HepG2 (cell line): ENCODE measurements around the gene CNPY1.

Experiments used
- FOSL2 ChIP-seq: sonication (generic); formaldehyde crosslinking; IDR thresholded peaks from 2 replicates; pipeline ENCODE4 v1.4.0; 2020; ENCODE audit warnings: missing genetic modification reagents
- KAT8 ChIP-seq: IDR thresholded peaks from 2 replicates; pipeline ENCODE4 v1.6.1; 2016; ENCODE audit warnings: missing genetic modification reagents, missing compliant biosample characterization
- MIER2 ChIP-seq: IDR thresholded peaks from 2 replicates; pipeline ENCODE4 v1.6.1; 2016; ENCODE audit warnings: missing biosample characterization, missing genetic modification reagents
- NFIC ChIP-seq: IDR thresholded peaks from 2 replicates; pipeline ENCODE4 v1.6.1; 2012; ENCODE audit warnings: mild to moderate bottlenecking, low read length, inconsistent platforms
- NPAS2 ChIP-seq: sonication (generic); formaldehyde crosslinking; IDR thresholded peaks from 2 replicates; pipeline ENCODE4 v1.8.0; 2022; ENCODE audit warnings: mild to moderate bottlenecking, missing genetic modification reagents, borderline replicate concordance
- PRMT3 ChIP-seq: sonication (generic); formaldehyde crosslinking; IDR thresholded peaks from 2 replicates; pipeline ENCODE4 v1.8.1; 2022; ENCODE audit warnings: low read depth, mild to moderate bottlenecking, moderate library complexity, missing genetic modification reagents, borderline replicate concordance
- RFX1 ChIP-seq: fragments of 450-650 bp; IDR thresholded peaks from 2 replicates; pipeline ENCODE4 v1.6.1; 2017
- ZNF33A ChIP-seq: sonication (generic); formaldehyde crosslinking; IDR thresholded peaks from 2 replicates; pipeline ENCODE4 v1.5.1; 2020; ENCODE audit warnings: missing genetic modification reagents, mild to moderate bottlenecking, moderate library complexity, borderline replicate concordance
- TF ChIP-seq, protein P1 (sequence below), 2 experiments: sonication (generic) in 1 of 2; formaldehyde crosslinking in 1 of 2; IDR thresholded peaks; 2 replicates each; pipeline versions ENCODE4 v1.4.0 to v1.6.1; 2018 to 2020; ENCODE audit warnings: missing genetic modification reagents in 2 of 2, borderline replicate concordance in 1 of 2, low read depth in 1 of 2, mild to moderate bottlenecking in 1 of 2, missing biosample characterization in 1 of 2
- TF ChIP-seq, protein P2 (sequence below): sonication (generic); formaldehyde crosslinking; IDR thresholded peaks from 2 replicates; pipeline ENCODE4 v1.5.0; 2020; ENCODE audit warnings: mild to moderate bottlenecking, missing genetic modification reagents, moderate library complexity
- TF ChIP-seq, protein P3 (sequence below): sonication (generic); formaldehyde crosslinking; IDR thresholded peaks from 2 replicates; pipeline ENCODE4 v1.5.0; 2020; ENCODE audit warnings: missing genetic modification reagents
- TF ChIP-seq, protein P4 (sequence below): sonication (generic); formaldehyde crosslinking; IDR thresholded peaks from 2 replicates; pipeline ENCODE4 v1.4.0; 2020; ENCODE audit warnings: missing genetic modification reagents

DNA sequence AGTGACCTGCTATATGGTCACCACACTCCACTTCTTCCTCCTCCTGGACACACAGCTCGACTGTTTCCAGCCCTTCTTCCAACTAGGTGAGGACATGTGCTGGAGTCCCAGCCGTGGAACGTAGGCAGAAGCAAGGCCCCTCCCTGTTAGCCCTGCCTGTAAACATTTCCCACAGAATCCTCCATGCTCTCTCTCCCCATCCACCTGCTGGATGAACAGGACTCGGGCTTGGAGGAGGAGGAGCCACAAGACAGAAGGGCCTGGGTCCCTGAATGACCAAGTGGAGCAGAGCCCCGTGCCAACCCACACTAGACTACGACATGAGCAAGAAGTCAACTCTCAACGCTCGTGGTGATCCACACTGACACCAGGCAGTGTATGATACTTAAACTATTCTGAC, 9.9 kb downstream of the CNPY1 start:
- TF ChIP-seq, protein P1, sequence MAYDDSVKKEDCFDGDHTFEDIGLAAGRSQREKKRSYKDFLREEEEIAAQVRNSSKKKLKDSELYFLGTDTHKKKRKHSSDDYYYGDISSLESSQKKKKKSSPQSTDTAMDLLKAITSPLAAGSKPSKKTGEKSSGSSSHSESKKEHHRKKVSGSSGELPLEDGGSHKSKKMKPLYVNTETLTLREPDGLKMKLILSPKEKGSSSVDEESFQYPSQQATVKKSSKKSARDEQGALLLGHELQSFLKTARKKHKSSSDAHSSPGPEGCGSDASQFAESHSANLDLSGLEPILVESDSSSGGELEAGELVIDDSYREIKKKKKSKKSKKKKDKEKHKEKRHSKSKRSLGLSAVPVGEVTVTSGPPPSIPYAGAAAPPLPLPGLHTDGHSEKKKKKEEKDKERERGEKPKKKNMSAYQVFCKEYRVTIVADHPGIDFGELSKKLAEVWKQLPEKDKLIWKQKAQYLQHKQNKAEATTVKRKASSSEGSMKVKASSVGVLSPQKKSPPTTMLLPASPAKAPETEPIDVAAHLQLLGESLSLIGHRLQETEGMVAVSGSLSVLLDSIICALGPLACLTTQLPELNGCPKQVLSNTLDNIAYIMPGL (CRISPR knock-in tag; IDR thresholded peaks at IDR 0.05; ENCODE audit: borderline replicate concordance in 1 of 2, low read depth in 1 of 2) = no peak
- no peak for TF ChIP-seq RFX1
- TF ChIP-seq ZNF33A = no peak
- TF ChIP-seq FOSL2 (CRISPR knock-in tag) = no peak
- TF ChIP-seq KAT8 (CRISPR knock-in tag) = no peak
- TF ChIP-seq, protein P2, sequence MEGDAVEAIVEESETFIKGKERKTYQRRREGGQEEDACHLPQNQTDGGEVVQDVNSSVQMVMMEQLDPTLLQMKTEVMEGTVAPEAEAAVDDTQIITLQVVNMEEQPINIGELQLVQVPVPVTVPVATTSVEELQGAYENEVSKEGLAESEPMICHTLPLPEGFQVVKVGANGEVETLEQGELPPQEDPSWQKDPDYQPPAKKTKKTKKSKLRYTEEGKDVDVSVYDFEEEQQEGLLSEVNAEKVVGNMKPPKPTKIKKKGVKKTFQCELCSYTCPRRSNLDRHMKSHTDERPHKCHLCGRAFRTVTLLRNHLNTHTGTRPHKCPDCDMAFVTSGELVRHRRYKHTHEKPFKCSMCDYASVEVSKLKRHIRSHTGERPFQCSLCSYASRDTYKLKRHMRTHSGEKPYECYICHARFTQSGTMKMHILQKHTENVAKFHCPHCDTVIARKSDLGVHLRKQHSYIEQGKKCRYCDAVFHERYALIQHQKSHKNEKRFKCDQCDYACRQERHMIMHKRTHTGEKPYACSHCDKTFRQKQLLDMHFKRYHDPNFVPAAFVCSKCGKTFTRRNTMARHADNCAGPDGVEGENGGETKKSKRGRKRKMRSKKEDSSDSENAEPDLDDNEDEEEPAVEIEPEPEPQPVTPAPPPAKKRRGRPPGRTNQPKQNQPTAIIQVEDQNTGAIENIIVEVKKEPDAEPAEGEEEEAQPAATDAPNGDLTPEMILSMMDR = no peak
- TF ChIP-seq MIER2 (CRISPR knock-in tag) = no peak
- no peak for TF ChIP-seq NPAS2 (CRISPR knock-in tag)
- no peak for TF ChIP-seq NFIC
- no peak for TF ChIP-seq PRMT3
- TF ChIP-seq, protein P3, sequence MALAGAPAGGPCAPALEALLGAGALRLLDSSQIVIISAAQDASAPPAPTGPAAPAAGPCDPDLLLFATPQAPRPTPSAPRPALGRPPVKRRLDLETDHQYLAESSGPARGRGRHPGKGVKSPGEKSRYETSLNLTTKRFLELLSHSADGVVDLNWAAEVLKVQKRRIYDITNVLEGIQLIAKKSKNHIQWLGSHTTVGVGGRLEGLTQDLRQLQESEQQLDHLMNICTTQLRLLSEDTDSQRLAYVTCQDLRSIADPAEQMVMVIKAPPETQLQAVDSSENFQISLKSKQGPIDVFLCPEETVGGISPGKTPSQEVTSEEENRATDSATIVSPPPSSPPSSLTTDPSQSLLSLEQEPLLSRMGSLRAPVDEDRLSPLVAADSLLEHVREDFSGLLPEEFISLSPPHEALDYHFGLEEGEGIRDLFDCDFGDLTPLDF (CRISPR knock-in tag) = no peak
- TF ChIP-seq, protein P4, sequence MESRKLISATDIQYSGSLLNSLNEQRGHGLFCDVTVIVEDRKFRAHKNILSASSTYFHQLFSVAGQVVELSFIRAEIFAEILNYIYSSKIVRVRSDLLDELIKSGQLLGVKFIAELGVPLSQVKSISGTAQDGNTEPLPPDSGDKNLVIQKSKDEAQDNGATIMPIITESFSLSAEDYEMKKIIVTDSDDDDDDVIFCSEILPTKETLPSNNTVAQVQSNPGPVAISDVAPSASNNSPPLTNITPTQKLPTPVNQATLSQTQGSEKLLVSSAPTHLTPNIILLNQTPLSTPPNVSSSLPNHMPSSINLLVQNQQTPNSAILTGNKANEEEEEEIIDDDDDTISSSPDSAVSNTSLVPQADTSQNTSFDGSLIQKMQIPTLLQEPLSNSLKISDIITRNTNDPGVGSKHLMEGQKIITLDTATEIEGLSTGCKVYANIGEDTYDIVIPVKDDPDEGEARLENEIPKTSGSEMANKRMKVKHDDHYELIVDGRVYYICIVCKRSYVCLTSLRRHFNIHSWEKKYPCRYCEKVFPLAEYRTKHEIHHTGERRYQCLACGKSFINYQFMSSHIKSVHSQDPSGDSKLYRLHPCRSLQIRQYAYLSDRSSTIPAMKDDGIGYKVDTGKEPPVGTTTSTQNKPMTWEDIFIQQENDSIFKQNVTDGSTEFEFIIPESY (CRISPR knock-in tag) = no peak
